ENCODE data around the gene KDSR. TPM values are rescaled to one million over a fixed set of nuclear protein-coding genes. Genes with fewer than 3 reads are reported as not detected.
A peak's percentile ranks its signal among the peaks of the same experiment; 100 is the strongest.

KDSR gene
- total and polyA plus RNA-seq, 7 donors, result 7.6 to 50.5 (median 33.2) TPM

- Histone ChIP-seq H3K36me3 (no peaks in the 10 kb centered on the region), H3K27ac (no peak overlapping the region), H3K9me3 (no peaks in the 10 kb centered on the region), H3K4me1 (no peaks in the 10 kb centered on the region), H3K27me3 (no peaks in the 10 kb centered on the region), H3K4me3 (no peak overlapping the region)
- no peak for TF ChIP-seq POLR2A (IDR thresholded peaks at IDR 0.05)
- no peak for TF ChIP-seq EP300 (IDR thresholded peaks at IDR 0.05)
- no peak for TF ChIP-seq CTCF (IDR thresholded peaks at IDR 0.05)
- TF ChIP-seq POLR2AphosphoS5 (IDR thresholded peaks at IDR 0.05), result no peak
- 48 to 65% methylated on average over 1 of the region's 1 CpG for WGBS, 2 donors
- intact Hi-C loops (cut with DNase I), result no loop called here
- DNase-seq, result no peak
These were observed 7.5 kb upstream of the KDSR start for GRCh38 chr18:63374540-63374939.

GRCh38 chr18:63373161-63373560 lies 6.2 kb upstream of the KDSR start:
- intact Hi-C loops (cut with DNase I), result no loop called here
- H3K9me3 ChIP-seq, result no peaks in the 10 kb centered on the region
- H3K27me3 ChIP-seq, result no peaks in the 10 kb centered on the region
- H3K4me1 ChIP-seq, result peaks cover 0 to 4% (median 3%) of the 10 kb centered on the region in 4 donors
- no peak for DNase-seq
- H3K4me3 ChIP-seq, result no peak overlapping the region
- TF ChIP-seq CTCF (IDR thresholded peaks at IDR 0.05) (no peak), EP300 (IDR thresholded peaks at IDR 0.05) (no peak), POLR2AphosphoS5 (IDR thresholded peaks at IDR 0.05) (no peak), POLR2A (IDR thresholded peaks at IDR 0.05) (no peak)
- no peak overlapping the region for H3K27ac ChIP-seq
- H3K36me3 ChIP-seq, result no peaks in the 10 kb centered on the region
- 85 to 90% methylated on average over 1 of the region's 1 CpG for WGBS, 2 donors

- Histone ChIP-seq H3K27me3 (no peaks in the 10 kb centered on the region), H3K27ac (no peak overlapping the region), H3K4me3 (no peak overlapping the region), H3K4me1 (peaks cover 3 to 29% (median 27%) of the 10 kb centered on the region in 4 donors), H3K9me3 (no peaks in the 10 kb centered on the region), H3K36me3 (no peaks in the 10 kb centered on the region)
- intact Hi-C loops (cut with DNase I), result loop anchor here (1.0 to 10.0 kb wide), 3 partner anchors 54 to 136 kb away; partner anchors contain the start of gene VPS4B
- DNase-seq, result no peak
- TF ChIP-seq EP300 (IDR thresholded peaks at IDR 0.05) (no peak), POLR2AphosphoS5 (IDR thresholded peaks at IDR 0.05) (no peak), CTCF (IDR thresholded peaks at IDR 0.05) (no peak), POLR2A (IDR thresholded peaks at IDR 0.05) (no peak)
- WGBS, 2 donors, result 90 to 93% methylated on average over 4 of the region's 4 CpGs
These were observed 1.6 kb upstream of the KDSR start for GRCh38 chr18:63368611-63369010.

- Histone ChIP-seq H3K4me1 (peaks cover 3 to 29% (median 27%) of the 10 kb centered on the region in 4 donors), H3K36me3 (peaks cover 9 to 14% (median 10%) of the 10 kb centered on the region in 4 donors), H3K27me3 (no peaks in the 10 kb centered on the region), H3K27ac (peak overlapping the region; percentile 95 to 98 (median 98)), H3K4me3 (peak overlapping the region; percentile 76 to 92 (median 86)), H3K9me3 (no peaks in the 10 kb centered on the region)
- 0% methylated on average over 65 of the region's 65 CpGs for WGBS, 2 donors
- TF ChIP-seq POLR2A (IDR thresholded peaks at IDR 0.05) (no peak), POLR2AphosphoS5 (IDR thresholded peaks at IDR 0.05) (peak in 2 of 4 donors; percentile 22 to 23)
- intact Hi-C loops (cut with DNase I), result loop anchor here (5.0 to 10.0 kb wide), 2 partner anchors 76 to 138 kb away; no protein-coding TSS in a partner anchor
- peak; percentile 80 for DNase-seq
These were observed 573 bp downstream of the KDSR start for GRCh38 chr18:63366213-63367052.

GRCh38 chr18:63365876-63366212 lies 1.2 kb downstream of the KDSR start:
- intact Hi-C loops (cut with DNase I), result loop anchor here (5.0 to 10.0 kb wide), 2 partner anchors 76 to 139 kb away; no protein-coding TSS in a partner anchor
- Histone ChIP-seq H3K36me3 (peaks cover 13 to 16% (median 14%) of the 10 kb centered on the region in 4 donors), H3K9me3 (no peaks in the 10 kb centered on the region), H3K4me3 (peak overlapping the region; percentile 76 to 92 (median 86)), H3K4me1 (peaks cover 3 to 29% (median 27%) of the 10 kb centered on the region in 4 donors), H3K27ac (peak overlapping the region; percentile 95 to 98 (median 98)), H3K27me3 (no peaks in the 10 kb centered on the region)
- WGBS, 2 donors, result 1 to 4% methylated on average over 12 of the region's 12 CpGs
- DNase-seq, result no peak
- TF ChIP-seq POLR2A (IDR thresholded peaks at IDR 0.05) (no peak), POLR2AphosphoS5 (IDR thresholded peaks at IDR 0.05) (no peak), EP300 (IDR thresholded peaks at IDR 0.05) (no peak), CTCF (IDR thresholded peaks at IDR 0.05) (no peak)

All from sigmoid colon (tissue), 7 donors.